Measurements from ENCODE around the gene NOX3.
"Not testable (repeated sequence)": the region's sequence is repeated elsewhere in the genome, so short reads cannot be mapped to it uniquely, and the experiment has no call there.

NOX3 gene

GRCh38 chr6:155461556-155461955 is 5.9 kb upstream of the NOX3 start:
- no peak for DNase-seq

DNA sequence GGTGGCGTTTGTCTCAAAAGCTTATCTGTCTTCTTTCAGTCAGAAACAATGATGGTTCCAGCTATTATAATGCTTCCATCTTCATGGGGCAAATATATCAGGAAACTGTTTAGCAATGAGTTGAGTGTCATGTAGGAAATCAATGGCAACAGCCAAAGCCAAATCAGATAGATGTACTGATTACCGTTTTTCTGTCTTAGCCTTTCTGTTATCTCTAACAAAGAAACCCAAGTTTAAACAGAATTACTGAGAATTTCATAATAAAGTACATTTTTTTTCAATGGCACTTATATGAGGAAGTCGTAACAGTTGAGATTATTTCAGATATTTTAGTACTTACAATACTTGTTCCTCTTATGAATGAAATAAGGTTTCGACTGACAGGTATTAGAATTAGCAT is 1.2 kb downstream of the NOX3 start:
- no peak for DNase-seq

GRCh38 chr6:155454008-155454407 is 1.6 kb downstream of the NOX3 start:
- DNase-seq, result no peak

GRCh38 chr6:155452576-155452975 is 3.1 kb downstream of the NOX3 start:
- DNase-seq, result no peak

DNA sequence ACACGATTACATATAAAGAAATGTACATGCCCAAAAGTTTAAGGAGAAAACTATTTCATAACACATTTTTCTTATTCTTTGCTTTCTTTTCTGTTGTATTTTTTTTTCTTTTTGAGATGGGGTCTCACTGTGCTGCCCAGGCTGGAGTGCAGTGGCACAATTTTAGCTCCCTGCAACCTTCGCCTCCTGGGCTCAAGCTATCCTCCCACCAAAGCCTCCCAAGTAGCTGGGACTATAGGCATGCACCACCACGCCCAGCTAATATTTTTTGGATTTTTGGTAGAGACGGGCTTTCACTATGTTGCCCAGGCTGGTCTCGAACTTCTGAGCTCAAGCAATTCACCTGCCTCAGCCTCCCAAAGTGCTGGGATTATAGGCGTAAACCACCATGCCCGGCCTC is 4.1 kb downstream of the NOX3 start:
- not testable (repeated sequence) for DNase-seq

GRCh38 chr6:155450240-155450581 is 5.4 kb downstream of the NOX3 start:
- no peak for DNase-seq

GRCh38 chr6:155449450-155450239 is 6.0 kb downstream of the NOX3 start:
- no peak for DNase-seq

DNA sequence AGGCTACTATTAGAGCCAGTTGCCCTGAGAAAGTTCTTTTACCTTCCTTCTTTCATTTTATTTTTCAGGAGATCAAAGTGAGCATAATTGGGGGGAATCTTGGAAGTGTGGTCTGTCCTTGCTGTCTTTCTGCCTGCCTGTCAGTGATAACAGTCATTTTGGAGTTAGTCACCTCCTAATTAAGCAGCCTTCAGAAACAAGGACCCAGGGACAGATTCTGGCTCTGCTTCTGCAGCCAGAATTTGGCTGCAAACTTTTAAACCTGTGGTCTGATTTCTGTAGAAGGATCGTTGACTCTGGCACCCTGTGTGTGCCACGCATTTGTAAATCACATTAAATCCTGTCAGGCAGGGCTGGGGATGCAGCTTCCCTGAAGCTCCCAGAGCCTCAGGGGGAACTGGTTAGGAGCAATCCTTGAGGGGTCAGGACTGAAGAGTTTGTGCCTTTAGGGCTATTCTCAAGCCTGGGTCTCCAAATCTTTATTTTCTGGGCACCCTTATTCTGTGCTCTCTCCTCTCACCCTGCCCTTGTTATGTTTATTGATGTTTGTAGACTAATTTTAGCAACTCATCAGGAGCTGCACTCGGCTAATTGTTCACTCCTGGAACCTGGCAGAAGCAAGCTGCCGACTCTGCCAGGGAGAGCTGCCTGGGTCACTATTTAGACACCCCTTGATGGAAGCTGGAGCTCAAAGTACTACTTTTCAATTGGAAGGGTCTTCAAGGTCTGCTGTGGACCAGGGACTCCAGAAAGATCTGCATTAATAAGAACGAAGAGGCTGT is 6.8 kb downstream of the NOX3 start:
- DNase-seq, result no peak

GRCh38 chr6:155447949-155448348 is 7.7 kb downstream of the NOX3 start:
- DNase-seq, result no peak

- DNase-seq, result no peak
Observed at GRCh38 chr6:155444952-155445903, 10.4 kb downstream of the NOX3 start.

- DNase-seq, result no peak
Observed at GRCh38 chr6:155444120-155444917, 11.3 kb downstream of the NOX3 start.

- DNase-seq, result no peak
Observed at GRCh38 chr6:155443168-155443567, 12.5 kb downstream of the NOX3 start.

DNA sequence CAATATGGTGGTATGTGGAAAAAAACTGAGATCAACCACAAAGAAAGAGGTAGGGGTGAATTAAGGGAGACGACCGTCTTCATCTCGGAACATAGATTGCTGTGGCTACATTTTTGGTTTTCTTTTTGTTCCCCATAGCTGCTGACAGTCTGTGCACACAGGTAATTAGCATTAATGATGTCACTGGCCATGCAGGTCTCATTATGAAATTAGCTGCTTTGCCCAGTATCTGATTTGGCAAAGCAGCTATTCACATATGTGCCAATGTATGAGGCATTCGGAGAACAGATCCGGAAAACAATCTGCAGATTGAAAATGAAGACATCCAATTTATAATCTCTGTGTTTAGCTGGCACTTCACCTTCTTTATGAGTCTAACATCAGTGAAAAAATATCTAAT is 13.1 kb downstream of the NOX3 start:
- DNase-seq, result no peak

- DNase-seq, result no peak
Observed at GRCh38 chr6:155441112-155441465, 14.6 kb downstream of the NOX3 start.

DNA sequence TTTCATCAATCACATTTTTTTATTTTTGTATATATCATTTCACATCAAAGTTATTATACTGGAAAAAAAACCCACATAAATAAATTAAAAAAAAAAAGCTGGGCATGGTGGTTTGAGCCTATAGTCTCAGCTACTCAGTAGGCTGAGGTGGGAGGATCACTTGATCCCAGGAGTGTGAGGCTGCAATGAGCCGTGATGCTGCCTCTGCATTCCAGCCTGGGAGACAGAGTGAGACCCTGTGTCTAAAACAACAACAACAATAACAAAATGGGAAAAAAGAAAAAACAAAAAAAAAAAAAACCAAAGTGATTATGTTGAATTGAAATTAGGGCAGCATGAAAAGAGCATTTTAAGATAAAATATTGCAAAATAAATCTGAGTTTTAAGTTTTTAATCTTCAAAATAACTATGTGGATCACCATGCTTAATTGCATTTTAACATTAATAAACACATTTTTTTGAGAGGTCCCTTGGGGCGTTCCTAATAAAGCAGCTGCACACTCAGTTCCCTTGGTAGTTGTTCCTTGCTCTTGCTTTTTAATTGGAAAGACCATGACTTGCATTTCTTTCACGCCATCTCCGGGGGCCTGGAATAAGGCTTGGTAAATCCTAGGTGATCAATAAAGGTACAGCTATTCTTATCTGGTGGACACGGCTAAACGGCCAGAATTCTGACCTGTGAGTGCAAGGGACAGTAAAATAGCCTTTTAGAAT is 15.1 kb downstream of the NOX3 start:
- no peak for DNase-seq

DNA sequence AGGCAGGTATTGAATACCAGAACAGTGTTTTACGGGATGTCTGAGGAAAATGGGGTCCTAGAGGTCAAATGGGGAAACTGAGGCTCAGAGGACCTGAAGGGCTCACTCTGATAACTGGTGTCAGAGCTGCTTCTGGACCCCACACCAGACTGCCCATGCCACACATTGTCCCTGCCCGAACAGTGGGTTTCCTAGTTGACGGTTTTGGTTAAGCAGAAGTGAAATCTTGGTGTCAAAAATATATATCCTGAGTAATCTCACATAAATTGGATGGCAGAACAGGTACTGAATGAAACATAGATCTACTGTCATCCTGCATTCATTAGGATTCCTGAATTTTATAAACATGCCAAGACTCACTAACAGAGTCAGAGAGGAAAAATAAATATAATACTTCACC is 16.3 kb downstream of the NOX3 start:
- no peak for DNase-seq

GRCh38 chr6:155436981-155437749 is 18.5 kb downstream of the NOX3 start:
- no peak for DNase-seq

GRCh38 chr6:155434829-155435423 is 20.7 kb downstream of the NOX3 start:
- DNase-seq, result no peak

DNA sequence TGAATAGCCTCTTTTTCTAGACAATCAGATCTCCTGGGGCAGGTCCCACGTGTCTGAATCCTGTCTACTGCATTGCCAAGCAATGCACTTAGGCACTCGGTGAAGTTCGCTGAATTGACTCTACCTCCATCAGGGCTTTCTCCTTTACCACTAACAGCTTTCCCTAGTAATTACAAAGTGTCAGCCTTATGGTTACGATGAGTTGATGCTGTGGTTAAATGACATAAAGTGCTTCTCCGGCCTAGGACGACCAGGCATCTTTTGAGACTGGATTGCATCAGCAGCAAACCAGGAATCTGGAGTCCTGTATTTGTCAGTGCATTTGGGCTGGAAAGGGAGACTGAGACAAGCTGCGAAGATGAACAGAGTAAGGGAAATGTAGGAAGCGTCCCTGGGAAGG is 21.5 kb downstream of the NOX3 start:
- DNase-seq, result no peak

- DNase-seq, result no peak
Observed at GRCh38 chr6:155432293-155432692, 23.3 kb downstream of the NOX3 start.
